Kidney (tissue), 14 donors: ENCODE data around the gene ZMIZ2. TPM values are rescaled to one million over a fixed set of nuclear protein-coding genes. Genes with fewer than 3 reads are reported as not detected.

Experiments used
- DNase-seq, 5 donors: peaks; one replicate each; pipeline ENCODE4 v3.0.0-alpha.2; 2013 to 2020
- FAIRE-seq: peaks from 2 replicates; lab custom pipeline; 2012; peaks lifted over from hg19 to GRCh38; lab: Jason Lieb, UNC
- H3K27ac ChIP-seq, 2 donors: one replicate each; pipeline ENCODE4 v1.7.0; 2013; ENCODE audit warnings: low read depth in 2 of 2, low read length in 2 of 2, inconsistent platforms in 1 of 2
- H3K27me3 ChIP-seq: one replicate; pipeline ENCODE4 v1.7.1; 2013; ENCODE audit warnings: low read length, inconsistent platforms; ENCODE audit not compliant: control insufficient read depth, insufficient read depth
- H3K36me3 ChIP-seq, 3 donors: one replicate each; pipeline versions ENCODE4 v1.7.0 to v1.7.1; 2013; ENCODE audit warnings: low read length in 3 of 3, control low read depth in 1 of 3, inconsistent platforms in 1 of 3; ENCODE audit not compliant: insufficient read depth in 3 of 3, control insufficient read depth in 2 of 3
- H3K4me1 ChIP-seq, 3 donors: one replicate each; pipeline versions ENCODE4 v1.7.0 to v1.7.1; 2013; ENCODE audit warnings: low read length in 3 of 3, inconsistent platforms in 1 of 3, low read depth in 1 of 3; ENCODE audit not compliant: control insufficient read depth in 2 of 3, insufficient read depth in 2 of 3
- H3K4me3 ChIP-seq, 3 donors: one replicate each; pipeline versions ENCODE4 v1.7.0 to v1.8.1; 2013; ENCODE audit warnings: low read length in 3 of 3, control low read depth in 1 of 3, inconsistent platforms in 1 of 3
- H3K9ac ChIP-seq, 3 donors: one replicate each; pipeline versions ENCODE4 v1.7.0 to v1.7.1; 2013; ENCODE audit warnings: low read length in 3 of 3, control low read depth in 1 of 3, inconsistent platforms in 1 of 3
- H3K9me3 ChIP-seq, 3 donors: one replicate each; pipeline versions ENCODE4 v1.7.0 to v1.7.1; 2013; ENCODE audit warnings: low read length in 3 of 3, control low read depth in 1 of 3, inconsistent platforms in 1 of 3; ENCODE audit not compliant: control insufficient read depth in 2 of 3, insufficient read depth in 1 of 3
- intact Hi-C: fragments of 100-400 bp; cut with DNase I; formaldehyde crosslinking; loops from one replicate; pipeline ENCODE4 v1.11.1; 2022
- polyA plus RNA-seq: library from polyadenylated mRNA; stranded (reverse); fragments of 350-450 nt; fragmentation: Illumina TruSeq; extraction: RNeasy Lipid Tissue Mini Kit (QIAGEN cat#74804); gene quantifications from one replicate; pipeline ENCODE4 v1.2.3, GENCODE V29; 2014; ENCODE audit warnings: low read depth, low replicate concordance; ENCODE audit not compliant: insufficient read depth
- total RNA-seq: library from RNA; stranded (reverse); fragmentation: NEBNext Ultra II Directional; extraction: Animal tissue kit (Norgen Biotek cat#: 25700); gene quantifications from one replicate; pipeline ENCODE4 v1.2.1, GENCODE V29; 2021
- TF ChIP-seq, protein P1 (sequence below): IDR thresholded peaks from 3 replicates; pipeline ENCODE4 v1.5.1; 2012; ENCODE audit warnings: mild to moderate bottlenecking, moderate library complexity, borderline replicate concordance; ENCODE audit not compliant: insufficient read depth; ENCODE audit errors: extremely low read depth
- donor health status: control.
- donor health status: control.
- donor health status: control.
- donor health status: control.
- donor health status: control.
- donor health status: DM: yes; HTN: yes; CAD: no.
- donor health status: Normal renal cell carcinoma (clear cell type).

ZMIZ2 gene
- total and polyA plus RNA-seq, 2 donors from 2014 or later, result 30.5 to 127 TPM

DNA sequence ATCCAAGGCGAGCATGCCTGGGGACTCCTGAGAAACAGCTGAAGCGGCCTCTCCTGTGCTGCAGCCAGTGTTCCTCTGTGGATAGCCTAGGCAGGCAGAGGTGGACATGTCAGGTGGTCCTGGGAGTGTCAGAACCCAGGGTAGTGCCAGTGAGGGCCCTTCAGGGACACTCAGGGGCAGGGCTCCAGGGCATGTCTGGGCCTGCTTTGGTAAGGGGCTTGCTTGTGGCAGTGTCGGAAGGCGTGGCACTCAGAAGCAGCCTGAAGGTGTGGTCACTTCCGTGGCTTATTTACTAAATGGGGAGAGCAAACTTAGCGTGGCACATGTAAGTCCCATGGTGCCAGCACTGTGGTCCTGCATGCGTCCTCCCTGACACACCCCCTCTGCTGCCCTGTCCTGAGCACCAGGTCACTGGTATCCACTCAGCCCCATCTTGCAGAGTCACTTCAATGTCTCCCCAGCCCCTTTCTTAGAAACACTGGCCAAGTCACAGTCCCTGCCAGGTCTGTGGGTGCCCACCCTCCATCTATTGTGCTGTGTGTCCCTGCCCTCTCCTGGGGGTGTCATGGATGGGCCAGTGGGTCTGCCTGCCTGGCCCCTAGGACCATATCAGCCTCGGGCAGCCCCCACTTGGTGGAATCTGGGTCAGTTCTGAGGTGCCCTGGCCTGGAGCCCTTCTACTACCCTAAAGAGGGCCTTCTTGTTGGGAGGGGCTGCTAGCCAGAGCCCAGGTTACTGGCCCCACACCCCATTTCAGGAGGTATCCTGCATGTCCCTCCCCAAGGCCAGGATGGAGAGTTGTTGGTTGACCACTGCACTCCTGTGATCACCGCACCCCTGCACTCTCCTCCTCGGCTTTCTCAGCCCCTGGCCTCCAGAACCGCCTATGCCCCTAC is 6.4 kb downstream of the ZMIZ2 start:
- H3K9me3 ChIP-seq, result no peaks in the 10 kb centered on the region
- no peak for DNase-seq
- no peak for FAIRE-seq
- peaks cover 0 to 37% (median 17%) of the 10 kb centered on the region in 3 donors for H3K4me1 ChIP-seq
- TF ChIP-seq, protein P1, sequence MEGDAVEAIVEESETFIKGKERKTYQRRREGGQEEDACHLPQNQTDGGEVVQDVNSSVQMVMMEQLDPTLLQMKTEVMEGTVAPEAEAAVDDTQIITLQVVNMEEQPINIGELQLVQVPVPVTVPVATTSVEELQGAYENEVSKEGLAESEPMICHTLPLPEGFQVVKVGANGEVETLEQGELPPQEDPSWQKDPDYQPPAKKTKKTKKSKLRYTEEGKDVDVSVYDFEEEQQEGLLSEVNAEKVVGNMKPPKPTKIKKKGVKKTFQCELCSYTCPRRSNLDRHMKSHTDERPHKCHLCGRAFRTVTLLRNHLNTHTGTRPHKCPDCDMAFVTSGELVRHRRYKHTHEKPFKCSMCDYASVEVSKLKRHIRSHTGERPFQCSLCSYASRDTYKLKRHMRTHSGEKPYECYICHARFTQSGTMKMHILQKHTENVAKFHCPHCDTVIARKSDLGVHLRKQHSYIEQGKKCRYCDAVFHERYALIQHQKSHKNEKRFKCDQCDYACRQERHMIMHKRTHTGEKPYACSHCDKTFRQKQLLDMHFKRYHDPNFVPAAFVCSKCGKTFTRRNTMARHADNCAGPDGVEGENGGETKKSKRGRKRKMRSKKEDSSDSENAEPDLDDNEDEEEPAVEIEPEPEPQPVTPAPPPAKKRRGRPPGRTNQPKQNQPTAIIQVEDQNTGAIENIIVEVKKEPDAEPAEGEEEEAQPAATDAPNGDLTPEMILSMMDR, result no peak
- intact Hi-C loops, result no loop called here
- H3K27ac ChIP-seq, result no peak overlapping the region
- H3K9ac ChIP-seq, result no peak overlapping the region
- H3K4me3 ChIP-seq, result no peak overlapping the region
- H3K27me3 ChIP-seq, result no peaks in the 10 kb centered on the region
- peaks cover 0 to 13% (median 5%) of the 10 kb centered on the region in 3 donors for H3K36me3 ChIP-seq

DNA sequence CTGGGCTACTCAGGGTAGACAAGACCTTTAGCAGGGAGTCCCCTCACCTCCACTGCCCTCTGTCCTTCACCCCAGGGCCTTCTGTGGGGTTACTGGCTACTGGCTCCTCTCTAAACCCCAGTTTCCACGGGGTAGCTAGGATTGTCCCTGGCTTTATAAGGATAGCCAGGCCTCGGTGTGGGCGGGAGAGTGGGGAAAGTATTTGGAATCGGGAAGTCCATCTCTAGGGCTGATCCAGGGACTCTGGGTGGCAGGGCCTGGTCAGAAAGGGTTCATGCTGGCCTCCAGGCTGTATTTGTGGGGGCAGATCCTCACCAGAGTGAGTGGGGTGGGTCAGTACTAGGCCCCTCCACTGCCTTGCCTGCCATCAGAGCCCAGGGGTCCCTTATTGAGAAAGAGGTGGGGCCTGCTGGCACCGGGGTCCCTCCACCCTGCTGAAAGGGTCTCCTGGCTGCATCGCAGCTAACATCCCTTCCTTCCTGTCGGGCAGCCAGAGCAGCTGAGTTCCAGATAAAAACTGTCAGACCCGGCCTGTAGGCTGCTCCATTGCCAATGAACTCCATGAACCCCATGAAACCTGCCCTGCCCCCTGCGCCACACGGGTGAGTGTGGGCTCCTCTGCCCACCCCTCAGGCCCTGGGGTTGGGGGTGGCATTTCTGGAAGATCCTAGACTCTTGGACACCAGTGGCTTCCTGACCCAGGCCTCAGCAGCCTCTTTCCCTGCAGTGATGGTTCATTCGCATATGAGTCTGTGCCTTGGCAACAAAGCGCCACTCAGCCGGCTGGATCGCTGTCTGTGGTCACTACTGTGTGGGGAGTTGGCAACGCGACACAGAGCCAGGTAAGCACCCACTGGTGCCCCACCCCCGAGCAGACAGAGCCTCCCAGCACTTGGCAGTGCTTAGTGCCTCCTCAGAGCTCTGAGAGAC is 7.3 kb downstream of the ZMIZ2 start:
- FAIRE-seq, result no peak
- Histone ChIP-seq H3K9ac (no peak overlapping the region), H3K4me1 (peaks cover 0 to 28% (median 8%) of the 10 kb centered on the region in 3 donors), H3K27me3 (no peaks in the 10 kb centered on the region), H3K36me3 (peaks cover 0 to 21% (median 11%) of the 10 kb centered on the region in 3 donors), H3K4me3 (no peak overlapping the region), H3K27ac (no peak overlapping the region), H3K9me3 (no peaks in the 10 kb centered on the region)
- intact Hi-C loops, result no loop called here
- TF ChIP-seq, protein P1, result no peak
- DNase-seq, result peak in 2 of 5 donors; percentile 36 to 90

DNA sequence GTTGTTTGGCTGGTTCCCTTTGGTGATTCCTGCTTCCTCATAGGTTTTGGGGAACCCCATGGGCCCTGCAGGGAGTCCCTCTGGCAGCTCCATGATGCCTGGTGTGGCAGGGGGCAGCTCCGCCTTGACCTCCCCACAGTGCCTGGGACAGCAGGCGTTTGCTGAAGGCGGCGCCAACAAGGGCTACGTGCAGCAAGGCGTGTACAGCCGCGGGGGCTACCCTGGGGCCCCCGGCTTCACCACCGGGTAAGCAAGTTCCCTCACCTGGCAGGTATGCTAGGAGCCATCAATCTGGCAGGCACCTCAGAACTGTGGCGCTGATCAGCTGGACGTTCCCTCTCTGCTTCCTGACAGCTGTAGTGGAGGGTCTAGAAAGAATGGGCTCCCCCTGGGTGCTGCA is 8.3 kb downstream of the ZMIZ2 start:
- Histone ChIP-seq H3K4me1 (peaks cover 0 to 23% (median 0%) of the 10 kb centered on the region in 3 donors), H3K9ac (no peak overlapping the region), H3K4me3 (no peak overlapping the region), H3K27ac (no peak overlapping the region), H3K9me3 (no peaks in the 10 kb centered on the region), H3K27me3 (no peaks in the 10 kb centered on the region), H3K36me3 (peaks cover 0 to 26% (median 12%) of the 10 kb centered on the region in 3 donors)
- TF ChIP-seq, protein P1, result no peak
- no peak for DNase-seq
- intact Hi-C loops, result no loop called here
- no peak for FAIRE-seq
